ENCODE measurements around the gene SLC5A12. TPM values are rescaled to one million over a fixed set of nuclear protein-coding genes. Genes with fewer than 3 reads are reported as not detected.
A peak's percentile ranks its signal among the peaks of the same experiment; 100 is the strongest.

Gene SLC5A12
- total RNA-seq (2014; rRNA removed; shearing (Covaris generic)) = not detected in 2 replicates

DNA sequence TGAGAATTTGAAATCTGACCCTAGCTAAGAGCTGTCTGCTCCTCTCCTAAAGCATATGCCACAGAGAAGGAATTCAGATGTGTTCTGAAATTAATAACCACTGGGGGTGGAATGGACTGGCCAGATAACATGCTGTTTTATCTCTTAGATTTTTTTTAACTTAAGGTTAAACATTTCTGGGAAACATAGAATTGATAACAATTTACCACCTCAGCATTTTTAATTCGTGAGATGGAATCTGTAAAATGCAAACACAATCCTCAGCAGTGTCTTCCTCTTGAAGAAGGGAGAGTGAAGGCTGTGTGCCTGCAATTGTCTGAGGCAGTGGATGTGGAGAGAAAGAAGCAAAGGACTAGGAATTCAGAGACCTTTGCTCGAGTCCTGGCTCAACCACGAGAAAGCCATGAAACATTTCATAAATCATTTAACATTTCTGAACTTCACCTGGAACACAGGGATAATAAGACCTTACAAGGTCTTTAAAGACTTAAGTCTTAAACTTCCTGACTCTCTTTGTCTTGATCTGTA is at the start of gene SLC5A12:
SLC5A12 (minus strand) TSS at position 113 of the 528 bp plus-strand sequence. CDS start 346 bp downstream, outside the sequence.
- no peak for DNase-seq (ENCODE audit: low spot score)

GRCh38 chr11:26769027-26769426 is 47.2 kb upstream of the SLC5A12 start:
- no peak for DNase-seq (ENCODE audit: low spot score)

DNA sequence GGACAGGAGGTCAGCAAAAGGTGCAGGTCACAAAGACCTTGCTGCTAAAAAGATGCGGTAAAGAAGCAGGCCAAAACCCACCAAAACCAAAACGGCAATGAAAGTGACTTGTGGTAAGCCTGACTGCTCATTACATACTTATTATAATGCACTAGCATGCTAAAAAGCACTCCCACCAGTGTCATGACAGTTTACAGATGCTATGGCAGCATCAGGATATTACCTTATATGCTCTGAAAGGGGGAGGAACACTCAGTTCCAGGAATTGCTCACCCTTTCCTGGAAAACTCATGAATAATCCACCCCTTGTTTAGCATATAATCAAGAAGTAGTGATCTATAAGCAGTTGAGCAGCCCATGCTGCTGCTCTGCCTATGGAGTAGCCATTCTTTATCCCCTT is 45.2 kb upstream of the SLC5A12 start:
- DNase-seq (ENCODE audit: low spot score) = no peak

DNA sequence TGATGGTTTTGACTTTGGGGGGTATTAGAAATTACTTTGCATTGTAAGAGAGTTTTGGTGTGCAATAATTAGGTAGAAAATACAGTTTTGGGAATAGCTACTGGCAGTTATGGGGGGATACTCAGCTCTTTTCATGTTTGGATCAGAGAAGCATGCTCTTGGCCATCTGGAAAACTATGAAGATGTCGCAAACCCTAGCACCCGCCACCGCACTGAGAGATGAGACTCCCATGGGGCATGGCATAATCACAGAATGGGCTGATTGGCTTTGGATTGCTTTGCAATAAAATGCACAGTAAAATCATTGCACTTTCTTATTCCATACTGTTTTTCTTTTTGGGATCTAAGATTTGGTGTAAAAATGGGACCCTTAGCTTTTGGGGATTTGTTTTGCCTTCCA is 43.5 kb upstream of the SLC5A12 start:
- no peak for DNase-seq (ENCODE audit: low spot score)

DNA sequence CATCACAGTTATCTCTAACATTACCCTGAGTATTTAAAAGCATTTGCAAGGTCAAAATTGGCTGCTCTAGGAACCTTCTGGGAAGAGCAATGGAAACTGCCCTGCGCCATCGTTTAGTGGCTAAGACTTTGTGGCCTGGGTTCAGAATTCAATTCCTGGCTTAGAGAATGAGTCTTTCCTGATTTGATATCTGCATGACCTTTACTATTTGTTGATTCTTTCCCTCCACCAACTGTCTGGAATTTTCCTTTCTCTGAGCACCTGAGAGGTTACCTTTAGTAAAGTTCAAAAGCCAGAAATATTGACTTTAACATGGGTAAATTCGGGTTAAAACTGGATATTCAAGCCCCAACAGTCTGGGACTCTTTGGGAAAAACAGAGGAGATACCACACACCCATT is 43.0 kb upstream of the SLC5A12 start:
- no peak for DNase-seq (ENCODE audit: low spot score)

GRCh38 chr11:26764315-26764714 is 42.5 kb upstream of the SLC5A12 start:
- DNase-seq (ENCODE audit: low spot score) = no peak

GRCh38 chr11:26762089-26762488 is 40.2 kb upstream of the SLC5A12 start:
- no peak for DNase-seq (ENCODE audit: low spot score)

GRCh38 chr11:26761361-26761809 is 39.5 kb upstream of the SLC5A12 start:
- DNase-seq (ENCODE audit: low spot score) = no peak

DNA sequence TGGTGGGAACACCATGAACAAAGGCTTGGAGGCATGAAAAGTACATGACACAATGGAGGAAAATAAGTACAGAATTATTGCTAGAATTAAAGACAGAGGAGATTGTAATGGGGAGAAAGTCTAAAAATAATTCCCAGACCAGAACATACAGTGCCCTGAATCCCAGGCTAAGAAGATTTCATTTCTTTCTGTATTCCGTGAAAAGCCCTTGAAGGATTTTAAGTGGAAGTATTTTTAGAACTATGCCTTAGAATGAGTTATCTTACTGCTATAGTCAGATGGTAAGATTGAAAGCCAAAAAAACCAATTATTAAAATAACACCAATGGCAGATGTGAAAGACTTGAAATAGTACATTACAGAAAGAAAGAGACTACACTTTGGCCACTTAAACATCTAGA is 36.1 kb upstream of the SLC5A12 start:
- no peak for DNase-seq (ENCODE audit: low spot score)

GRCh38 chr11:26755762-26756161 is 33.9 kb upstream of the SLC5A12 start:
- DNase-seq (ENCODE audit: low spot score) = no peak

DNA sequence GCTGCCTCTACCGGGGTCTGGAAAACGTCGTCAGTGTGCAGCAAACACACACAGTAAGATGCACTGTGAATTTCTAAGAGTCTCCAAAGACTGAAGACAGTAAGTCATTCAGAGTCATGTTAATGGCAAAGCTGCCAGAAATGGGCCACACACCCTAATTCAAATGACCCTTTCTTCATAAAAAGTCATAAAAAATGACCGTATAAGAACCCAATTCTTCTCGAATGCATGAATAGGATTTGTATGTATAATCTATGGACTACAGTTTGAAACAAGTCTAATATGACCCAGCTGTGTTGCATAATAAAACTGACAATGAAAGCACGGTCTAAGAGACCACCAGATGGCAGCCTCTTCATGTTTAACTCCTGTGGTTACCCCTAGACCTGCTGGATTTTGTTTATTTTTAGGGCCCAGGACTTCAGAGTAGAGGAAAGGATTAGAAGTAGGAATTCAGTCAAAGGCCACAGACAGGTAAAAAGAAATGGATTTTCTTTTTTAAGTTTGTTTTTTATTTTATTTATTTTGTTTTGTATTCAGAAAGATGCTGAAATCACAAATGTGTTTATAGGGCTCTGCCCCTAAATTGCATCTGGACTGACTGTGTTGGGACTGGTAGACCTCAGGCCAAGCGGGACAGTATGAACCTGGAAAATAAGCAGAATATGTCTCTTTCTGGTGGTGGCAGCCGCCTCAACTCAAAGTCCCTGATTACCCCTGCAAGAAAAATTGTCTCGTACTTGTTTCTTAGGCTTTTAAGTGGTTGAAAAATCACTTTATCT is 32.1 kb upstream of the SLC5A12 start:
- DNase-seq (ENCODE audit: low spot score) = peak; percentile 77

- no peak for DNase-seq (ENCODE audit: low spot score)
Measured at GRCh38 chr11:26749927-26750326, 28.1 kb upstream of the SLC5A12 start.

DNA sequence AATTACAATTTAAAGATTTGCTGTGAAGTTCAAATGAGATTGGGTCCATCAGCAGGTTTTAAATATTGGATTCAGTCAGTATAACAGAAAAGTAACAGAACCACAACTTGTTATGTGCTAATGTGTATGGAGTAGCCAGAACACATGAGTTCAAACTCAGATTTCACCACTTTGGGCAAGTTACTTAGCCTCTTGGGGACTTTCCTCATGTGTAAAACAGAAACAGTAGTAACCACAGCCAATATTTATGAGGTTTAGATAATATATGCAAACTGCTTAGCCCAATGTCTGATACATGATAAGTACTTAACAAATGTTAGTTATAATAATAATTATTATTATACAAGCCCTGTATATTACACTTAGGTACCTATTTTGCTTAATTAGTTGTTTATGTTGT is 21.8 kb upstream of the SLC5A12 start:
- DNase-seq (ENCODE audit: low spot score) = no peak

GRCh38 chr11:26742966-26743365 is 21.1 kb upstream of the SLC5A12 start:
- no peak for DNase-seq (ENCODE audit: low spot score)

DNA sequence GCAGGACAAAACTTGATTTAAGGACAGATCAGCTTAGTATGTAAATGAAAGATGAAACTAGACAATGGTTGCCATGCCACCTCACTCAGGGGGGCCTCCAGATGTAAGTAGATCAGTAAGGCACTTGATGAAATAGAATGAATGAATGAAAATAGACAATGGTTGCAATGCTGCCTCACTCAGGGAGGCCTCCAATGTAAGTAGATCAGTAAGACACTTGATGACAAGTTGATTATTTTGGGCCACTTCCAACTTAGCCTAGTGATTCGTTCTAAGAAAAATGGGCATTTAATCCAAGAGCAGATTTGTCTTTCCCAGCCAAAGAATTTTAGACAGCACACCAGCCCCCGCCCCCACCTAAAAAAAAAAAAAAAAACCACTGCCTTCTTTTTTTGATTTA is 19.2 kb upstream of the SLC5A12 start:
- DNase-seq (ENCODE audit: low spot score) = no peak

- no peak for DNase-seq (ENCODE audit: low spot score)
Measured at GRCh38 chr11:26739366-26740073, 17.7 kb upstream of the SLC5A12 start.

GRCh38 chr11:26734691-26735090 is 12.8 kb upstream of the SLC5A12 start:
- DNase-seq (ENCODE audit: low spot score) = no peak

DNA sequence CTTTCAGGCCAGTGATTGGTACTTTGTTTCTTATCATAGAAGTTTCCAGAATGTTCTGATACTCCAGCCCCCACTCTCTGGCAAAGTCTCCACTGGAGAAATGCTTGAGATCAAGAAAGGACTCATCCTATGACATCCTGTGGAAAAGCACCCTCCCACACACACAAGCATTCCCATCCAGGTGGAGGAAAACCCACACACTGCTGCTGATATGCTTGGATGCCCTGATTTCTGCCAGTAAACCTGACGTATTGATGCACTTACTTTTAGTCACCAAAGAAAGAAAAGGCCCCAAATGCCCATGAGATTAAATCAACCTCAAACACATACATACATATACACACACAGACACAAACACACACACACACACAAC is 9.2 kb upstream of the SLC5A12 start:
- no peak for DNase-seq (ENCODE audit: low spot score)

DNA sequence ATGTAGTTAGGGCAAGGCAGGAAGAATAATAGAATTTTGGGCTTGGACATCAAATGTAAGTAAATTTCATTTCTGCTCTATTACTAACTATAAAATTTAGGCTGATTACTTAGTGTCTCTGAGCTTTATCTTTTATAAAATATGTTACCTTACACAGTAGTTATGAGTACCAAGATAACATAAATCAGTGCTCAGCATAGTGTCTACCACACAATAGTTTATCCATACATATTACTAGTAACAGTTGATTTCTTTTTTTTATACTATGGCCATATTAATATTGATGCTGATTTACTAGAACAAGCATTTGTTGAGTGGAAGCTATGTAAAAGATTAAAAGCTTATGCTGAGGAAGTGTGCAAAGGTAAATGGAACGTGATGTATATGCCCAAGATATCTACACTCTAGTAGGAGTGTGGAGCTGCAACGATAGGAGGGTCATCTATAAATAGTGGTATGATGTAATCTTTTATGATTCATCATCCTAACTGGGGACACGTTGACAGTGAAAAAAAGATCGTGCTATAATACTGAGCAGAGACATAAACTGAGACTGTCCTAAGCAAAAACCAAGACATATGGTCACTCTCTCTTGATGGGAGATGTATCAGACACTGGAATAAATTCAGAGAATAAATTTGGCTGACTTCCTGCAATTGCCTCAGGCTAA is 8.7 kb upstream of the SLC5A12 start:
- DNase-seq (ENCODE audit: low spot score) = peak; percentile 13

DNA sequence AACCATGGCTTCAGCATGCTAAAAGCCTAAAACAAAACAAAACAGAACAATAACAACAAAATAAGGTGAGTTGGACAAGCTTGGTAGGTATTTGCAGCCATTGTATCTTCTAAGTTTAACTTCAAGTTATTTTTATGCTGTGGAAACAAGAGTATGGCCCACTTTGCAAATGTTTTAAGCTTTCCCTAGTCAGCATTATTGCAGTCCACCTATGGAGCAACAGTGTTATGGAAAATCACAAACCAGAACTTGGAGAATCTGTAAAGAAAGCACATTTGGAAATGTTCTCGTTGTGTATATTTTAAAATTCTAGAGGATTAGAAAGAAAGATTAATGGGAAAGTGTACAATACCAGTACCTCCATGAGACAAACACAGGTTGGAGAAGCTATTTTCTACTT is 7.4 kb upstream of the SLC5A12 start:
- no peak for DNase-seq (ENCODE audit: low spot score)

DNA sequence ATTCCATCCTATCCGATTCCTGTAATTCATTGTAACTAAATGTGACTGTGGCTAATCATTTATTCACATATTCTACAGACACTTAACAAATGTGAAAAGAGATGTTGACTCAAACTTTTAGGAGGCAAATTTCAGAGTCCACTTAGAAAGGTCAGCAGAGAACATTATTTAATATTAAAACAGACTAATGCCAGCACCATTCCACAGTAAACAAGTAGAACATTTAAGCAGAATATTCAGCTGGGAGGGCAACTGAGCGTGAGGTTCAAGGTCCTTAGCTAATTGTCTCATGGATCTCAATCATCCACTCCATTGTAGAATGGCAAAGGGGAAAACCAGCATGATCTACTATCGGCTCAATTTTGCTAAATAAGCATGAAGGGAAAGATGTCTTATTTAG is 5.1 kb upstream of the SLC5A12 start:
- DNase-seq (ENCODE audit: low spot score) = no peak

DNA sequence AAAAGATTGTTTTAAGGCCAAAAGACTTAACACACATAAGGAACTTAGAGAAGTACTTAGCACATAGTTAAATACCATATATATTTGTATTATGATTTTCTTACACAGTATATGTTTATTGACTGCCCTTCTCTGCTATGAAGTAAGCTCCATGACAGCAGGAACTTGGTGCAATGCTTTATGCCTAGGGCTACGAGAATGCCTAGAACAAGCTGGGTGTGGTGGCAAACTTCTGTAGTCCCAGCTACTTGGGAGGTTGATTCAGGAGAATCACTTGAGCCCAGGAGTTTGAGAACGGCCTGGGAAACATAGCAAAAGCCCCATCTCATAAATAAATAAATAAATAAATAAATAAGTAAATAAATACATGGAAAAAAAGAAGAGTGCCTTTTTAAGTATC is 1.9 kb downstream of the SLC5A12 start:
- no peak for DNase-seq (ENCODE audit: low spot score)

All from H4 (cell line).